Stimulated activated naive CD8-positive, alpha-beta T cell treated with anti-CD3 and anti-CD28 coated beads, Interleukin-15, Interleukin-2, amounts not matched to agents 100 ng/mL and 50 ng/mL, for 24 hours (primary cell): ENCODE measurements around the gene BROX.
A peak's percentile ranks its signal among the peaks of the same experiment; 100 is the strongest.
"Not testable (repeated sequence)": the region's sequence is repeated elsewhere in the genome, so short reads cannot be mapped to it uniquely, and the experiment has no call there.

ENCODE experiments used
- H3K27ac Mint-ChIP-seq: one replicate; pipeline ENCODE4 v1.8.0; 2021; ENCODE audit warnings: mild to moderate bottlenecking, mixed read lengths
- H3K27me3 Mint-ChIP-seq: one replicate; pipeline ENCODE4 v1.8.0; 2021; ENCODE audit warnings: mixed read lengths
- H3K36me3 Mint-ChIP-seq: one replicate; pipeline ENCODE4 v1.8.0; 2021; ENCODE audit warnings: low read depth, mixed read lengths
- H3K4me1 Mint-ChIP-seq: one replicate; pipeline ENCODE4 v1.8.0; 2021; ENCODE audit warnings: low read depth, mixed read lengths
- H3K4me3 Mint-ChIP-seq: one replicate; pipeline ENCODE4 v1.8.0; 2021; ENCODE audit warnings: mild to moderate bottlenecking, mixed read lengths
- H3K9me3 Mint-ChIP-seq: one replicate; pipeline ENCODE4 v1.8.0; 2021; ENCODE audit warnings: mixed read lengths

Gene BROX

DNA sequence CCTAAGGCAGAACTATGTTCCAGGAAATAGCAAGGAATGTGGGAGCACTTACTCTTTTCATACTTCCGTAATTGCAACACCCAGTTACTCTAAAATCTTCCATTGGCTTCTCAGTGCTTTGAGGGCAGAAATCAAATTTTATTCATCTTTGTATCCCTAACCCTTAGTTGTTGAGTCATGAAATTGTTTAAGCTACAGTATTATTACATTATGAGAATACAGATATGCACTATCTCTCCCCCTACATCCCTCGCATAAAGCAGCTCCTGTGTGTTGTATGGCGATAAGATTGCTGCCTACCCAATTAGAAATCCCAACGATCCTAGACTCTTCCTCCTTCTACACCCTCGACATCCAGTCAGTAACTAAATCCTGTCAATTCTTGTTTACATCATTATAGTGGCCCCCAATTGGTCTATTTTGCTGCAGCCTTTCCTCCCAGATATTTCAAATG, 2.6 kb upstream of the BROX start:
- peaks cover 49% of the 10 kb centered on the region for H3K36me3 Mint-ChIP-seq
- H3K4me1 Mint-ChIP-seq, result peaks cover 69% of the 10 kb centered on the region
- H3K9me3 Mint-ChIP-seq, result no peaks in the 10 kb centered on the region
- H3K27ac Mint-ChIP-seq, result no peak overlapping the region
- no peaks in the 10 kb centered on the region for H3K27me3 Mint-ChIP-seq
- peak overlapping the region; percentile 96 for H3K4me3 Mint-ChIP-seq

DNA sequence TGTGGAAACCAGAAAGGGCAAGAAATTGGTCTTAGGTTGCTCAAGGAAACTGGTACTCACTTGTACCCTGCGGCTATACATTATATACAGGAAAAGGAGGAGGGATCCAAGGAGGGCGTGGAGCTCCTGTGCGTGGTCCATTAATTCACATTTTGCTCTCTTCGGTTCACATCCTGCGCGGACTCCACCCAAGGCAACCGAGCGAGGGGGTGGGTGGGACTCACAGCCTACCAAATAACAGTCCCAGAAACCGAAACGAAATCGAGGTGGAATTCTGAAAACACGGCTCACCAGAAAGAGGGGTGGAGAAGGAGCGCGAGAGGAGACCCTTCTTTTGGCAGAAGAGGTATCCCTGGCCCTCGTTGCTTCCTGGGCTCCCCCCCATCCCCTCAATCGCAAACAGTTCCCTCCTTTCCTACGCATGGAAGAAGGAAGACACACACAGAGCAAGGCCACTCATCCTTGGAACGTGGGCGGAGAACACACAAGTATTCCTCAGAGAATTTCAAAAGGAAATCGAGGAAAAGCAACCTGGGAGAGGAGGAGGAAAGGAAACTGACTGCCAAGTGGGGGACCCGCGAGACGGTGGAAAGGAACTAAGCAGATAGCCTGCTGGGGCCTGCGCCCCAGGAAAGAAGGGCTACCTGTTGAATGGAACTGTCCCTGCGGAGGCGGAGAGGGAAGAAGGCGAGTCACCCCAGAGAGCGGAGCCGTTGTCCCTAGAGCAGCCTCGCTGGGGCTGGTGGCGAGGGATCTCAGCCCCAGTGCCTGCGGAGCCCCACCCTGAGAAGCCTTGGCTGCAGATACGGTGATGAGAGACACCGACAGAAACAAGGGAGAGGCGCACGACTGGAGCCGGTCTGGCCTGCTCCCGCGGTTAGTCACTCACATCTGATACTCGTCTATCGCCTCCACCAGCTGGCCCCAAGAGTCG, 778 bp upstream of the BROX start:
- H3K27me3 Mint-ChIP-seq, result no peaks in the 10 kb centered on the region
- peaks cover 42% of the 10 kb centered on the region for H3K36me3 Mint-ChIP-seq
- peak overlapping the region; percentile 96 for H3K4me3 Mint-ChIP-seq
- H3K27ac Mint-ChIP-seq, result peak overlapping the region; percentile 93
- peaks cover 61% of the 10 kb centered on the region for H3K4me1 Mint-ChIP-seq
- no peaks in the 10 kb centered on the region for H3K9me3 Mint-ChIP-seq

DNA sequence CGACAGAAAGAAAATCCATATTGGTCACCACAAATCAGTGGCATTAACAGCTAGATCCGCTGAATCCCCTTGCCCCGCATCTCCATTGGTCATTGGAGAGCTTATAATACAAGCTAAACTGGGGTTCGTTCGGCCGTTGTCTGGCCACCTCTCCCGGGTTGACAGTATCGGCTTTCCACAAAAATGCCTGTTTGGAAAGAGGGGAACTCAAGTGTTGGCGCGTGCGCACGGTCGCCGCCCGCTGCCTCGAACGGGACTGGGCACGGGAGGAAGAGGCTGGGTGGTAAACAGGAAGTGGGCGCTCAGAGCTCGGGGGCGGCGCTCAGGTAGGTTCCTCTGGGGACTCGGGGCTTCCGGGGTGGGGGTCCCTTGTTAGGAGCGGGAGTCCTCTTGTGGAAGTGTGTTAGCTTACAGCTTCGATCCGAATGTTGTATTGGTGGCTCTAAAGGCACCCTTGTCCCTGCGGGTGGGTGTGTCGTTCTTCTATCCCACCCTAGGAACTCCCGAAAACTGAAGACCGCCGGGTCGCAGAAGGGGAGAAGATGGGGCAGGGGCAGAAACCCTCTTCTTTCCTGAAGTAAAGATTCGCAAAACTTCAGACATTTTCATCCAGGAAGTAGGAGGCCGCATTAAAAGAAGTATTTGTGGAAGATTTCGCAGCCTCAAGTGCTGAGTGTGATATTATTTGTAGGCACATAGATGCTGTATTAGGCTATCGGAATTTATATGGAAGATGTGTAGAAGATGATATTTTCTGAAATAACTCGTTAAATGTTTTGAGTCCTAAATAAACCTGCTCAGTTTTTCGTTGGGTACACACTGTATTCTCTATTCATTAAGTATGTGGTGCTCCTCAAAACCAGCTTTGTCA, 962 bp downstream of the BROX start:
- Mint-ChIP-seq H3K9me3 (no peaks in the 10 kb centered on the region), H3K4me1 (peaks cover 57% of the 10 kb centered on the region), H3K4me3 (peak overlapping the region; percentile 96), H3K36me3 (peaks cover 49% of the 10 kb centered on the region), H3K27me3 (no peaks in the 10 kb centered on the region), H3K27ac (peak overlapping the region; percentile 99)

DNA sequence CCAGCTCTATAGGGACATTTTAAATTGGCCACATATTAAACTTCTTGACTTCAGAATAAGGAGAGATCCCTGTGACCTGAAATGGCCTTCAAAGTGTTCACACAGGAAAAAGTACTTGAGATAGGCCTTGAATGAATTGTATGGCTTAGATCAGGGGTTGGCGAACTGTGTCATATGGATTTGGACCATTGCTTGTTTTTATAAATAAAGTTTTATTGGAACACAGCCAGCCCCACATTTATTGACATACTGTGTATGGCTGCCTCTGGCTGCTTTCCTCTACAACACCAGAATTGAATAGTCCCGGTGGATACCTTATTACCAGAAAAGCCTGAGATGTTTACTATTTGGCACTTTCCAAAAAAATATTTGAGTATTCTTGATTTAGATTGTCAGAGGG, 4.0 kb downstream of the BROX start:
- Mint-ChIP-seq H3K27ac (no peak overlapping the region), H3K4me3 (no peak overlapping the region), H3K27me3 (no peaks in the 10 kb centered on the region), H3K36me3 (peaks cover 62% of the 10 kb centered on the region), H3K4me1 (peaks cover 30% of the 10 kb centered on the region), H3K9me3 (no peaks in the 10 kb centered on the region)

DNA sequence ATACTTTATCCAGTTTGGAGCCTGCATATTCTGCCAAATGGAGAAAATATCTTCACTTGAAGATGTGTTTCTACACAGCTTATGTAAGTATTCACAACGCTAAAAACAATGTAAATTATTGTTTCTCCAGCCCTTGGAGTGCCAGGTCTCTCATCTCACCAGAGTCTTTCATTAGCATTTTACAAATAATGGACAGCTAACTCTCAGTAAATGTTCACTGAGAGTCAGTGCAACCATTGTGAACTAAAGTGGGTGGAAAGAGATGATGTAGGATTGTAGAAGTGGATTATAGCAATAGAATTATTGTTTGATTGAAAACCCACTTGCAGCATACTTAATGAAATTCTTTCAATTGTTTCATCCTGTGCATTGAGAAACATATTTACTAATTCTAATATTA, 16.4 kb downstream of the BROX start:
- Mint-ChIP-seq H3K9me3 (no peaks in the 10 kb centered on the region), H3K4me3 (no peak overlapping the region), H3K36me3 (peaks cover 75% of the 10 kb centered on the region), H3K27ac (no peak overlapping the region), H3K4me1 (peaks cover 21% of the 10 kb centered on the region), H3K27me3 (no peaks in the 10 kb centered on the region)

DNA sequence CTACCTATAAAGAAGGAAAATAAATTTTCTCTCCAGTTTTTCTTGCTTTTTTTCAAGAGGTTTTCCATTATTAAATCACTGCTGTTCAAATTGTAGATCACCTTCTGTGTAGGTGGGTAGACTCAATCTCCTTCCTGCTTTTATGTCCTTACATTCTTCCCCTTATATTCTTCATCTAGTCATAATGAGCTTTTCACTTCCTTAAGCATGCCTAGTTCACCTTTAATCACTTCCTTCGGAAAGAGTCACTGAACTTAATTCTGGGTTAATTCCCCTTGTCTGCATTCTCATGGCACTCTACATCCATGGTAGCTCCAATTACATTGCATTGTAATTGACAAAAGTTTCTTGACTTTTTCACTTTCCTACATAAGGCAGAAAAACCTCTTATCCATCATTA, 18.5 kb downstream of the BROX start:
- peaks cover 21% of the 10 kb centered on the region for H3K4me1 Mint-ChIP-seq
- H3K27ac Mint-ChIP-seq, result no peak overlapping the region
- H3K36me3 Mint-ChIP-seq, result peaks cover 67% of the 10 kb centered on the region
- H3K27me3 Mint-ChIP-seq, result no peaks in the 10 kb centered on the region
- no peak overlapping the region for H3K4me3 Mint-ChIP-seq
- H3K9me3 Mint-ChIP-seq, result no peaks in the 10 kb centered on the region

DNA sequence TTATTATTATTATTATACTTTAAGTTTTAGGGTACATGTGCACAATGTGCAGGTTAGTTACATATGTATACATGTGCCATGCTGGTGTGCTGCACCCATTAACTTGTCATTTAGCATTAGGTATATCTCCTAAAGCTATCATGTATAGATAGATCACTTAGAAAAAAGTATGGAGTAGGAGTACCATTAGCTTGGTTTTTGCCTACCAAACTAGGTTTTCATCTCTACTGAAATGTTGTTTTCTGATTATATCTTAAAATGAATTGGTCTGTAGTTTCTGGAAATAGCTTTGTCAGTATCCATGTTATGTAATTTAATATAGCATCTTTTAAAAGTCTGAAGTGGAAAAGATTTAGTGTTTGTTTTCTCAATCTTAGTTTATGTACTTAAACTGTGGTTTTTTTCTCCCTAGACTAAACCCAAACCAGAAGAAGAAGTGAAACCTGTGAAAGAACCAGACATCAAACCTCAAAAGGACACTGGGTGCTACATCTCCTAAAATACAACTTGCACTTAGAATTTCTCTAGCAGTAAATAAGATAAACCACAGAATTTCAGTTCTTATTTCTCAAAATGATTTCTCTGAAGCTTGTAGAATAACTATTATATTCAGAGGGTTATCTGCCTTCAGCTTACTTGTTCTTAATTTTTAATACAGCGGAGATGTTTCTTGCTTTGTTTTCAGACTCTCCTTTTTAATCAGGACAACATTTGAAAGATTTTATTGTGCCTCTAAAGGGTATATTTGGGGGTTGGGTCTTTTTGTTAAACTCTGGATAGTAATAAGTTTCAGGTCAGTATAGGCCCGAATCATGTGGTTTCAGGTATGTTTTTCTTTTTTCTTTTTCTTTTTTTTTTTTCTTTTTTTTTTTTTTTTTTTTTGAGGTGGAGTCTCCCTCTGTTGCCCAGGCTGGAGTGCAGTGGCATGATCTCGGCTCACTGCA, 20.1 kb downstream of the BROX start:
- Mint-ChIP-seq H3K27ac (peak overlapping the region; percentile 53), H3K4me3 (no peak overlapping the region), H3K4me1 (peaks cover 21% of the 10 kb centered on the region)

DNA sequence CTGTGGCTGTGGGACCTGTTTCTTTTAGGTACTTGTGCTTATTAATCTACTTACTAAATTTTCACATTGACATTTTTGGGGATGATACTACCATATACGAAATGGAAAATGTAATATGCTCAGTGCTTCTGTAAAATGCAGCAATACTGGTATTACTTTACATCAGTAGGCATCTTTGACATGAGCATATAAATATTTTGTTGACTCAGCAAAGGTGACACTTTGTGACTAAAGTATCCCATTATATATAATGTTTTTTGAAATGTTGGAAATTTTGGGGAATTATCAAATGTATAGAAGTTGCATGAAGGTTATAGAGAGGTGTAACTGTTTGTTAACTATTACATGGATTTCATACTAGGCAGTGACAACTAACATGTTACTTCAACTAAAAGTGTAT, 22.4 kb downstream of the BROX start:
- Mint-ChIP-seq H3K4me1 (peaks cover 21% of the 10 kb centered on the region), H3K36me3 (peaks cover 43% of the 10 kb centered on the region), H3K27me3 (no peaks in the 10 kb centered on the region), H3K4me3 (no peak overlapping the region), H3K9me3 (no peaks in the 10 kb centered on the region), H3K27ac (no peak overlapping the region)

More for the DNA sequence above, 20.1 kb downstream of the BROX start:
- Mint-ChIP-seq H3K9me3 (no peaks in the 10 kb centered on the region), H3K36me3 (peaks cover 65% of the 10 kb centered on the region), H3K27me3 (no peaks in the 10 kb centered on the region)

DNA sequence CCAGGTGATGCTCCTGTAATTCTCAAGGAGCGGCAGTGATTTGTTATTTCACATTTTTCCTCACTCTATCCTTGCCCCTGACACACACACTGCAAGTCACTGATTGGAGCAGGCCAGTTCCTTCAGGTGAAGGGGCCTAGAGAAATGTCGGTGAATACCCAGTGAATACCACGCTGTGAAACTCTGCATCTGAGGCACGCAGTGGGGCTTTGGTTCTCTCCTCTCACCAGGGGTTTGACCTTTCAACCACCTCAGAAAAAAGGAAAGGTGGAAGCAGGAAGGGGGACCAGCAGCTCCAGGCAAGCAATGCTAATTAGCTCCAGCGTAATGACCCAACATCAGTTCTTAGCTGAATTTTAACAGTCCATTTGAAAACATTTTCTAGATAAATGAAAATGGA, 24.1 kb downstream of the BROX start:
- H3K4me1 Mint-ChIP-seq, result peaks cover 14% of the 10 kb centered on the region

DNA sequence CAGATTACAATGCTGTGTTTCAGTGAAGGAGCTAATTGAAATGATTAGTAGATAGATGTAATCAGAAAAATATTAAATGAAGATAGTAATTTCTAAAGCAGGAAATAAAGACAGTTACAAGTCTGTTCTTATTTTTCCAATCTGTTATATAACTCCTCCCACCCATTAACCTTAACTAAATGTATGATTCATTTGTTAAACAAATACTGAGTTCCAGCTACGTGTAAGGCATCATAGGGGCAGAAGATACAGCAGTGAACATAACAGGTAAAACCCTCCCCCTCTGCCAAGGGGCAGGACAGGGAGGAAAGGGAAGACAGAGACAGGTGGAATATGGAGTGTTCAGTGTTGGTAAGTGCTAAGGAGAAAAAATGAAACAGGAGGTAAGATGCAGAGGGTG, 24.6 kb downstream of the BROX start, which contains the start of gene FAM177B:
TSS of gene FAM177B (plus strand) at position 231 of the 400 bp plus-strand sequence. CDS start 9,344 bp downstream, outside the sequence.
- Mint-ChIP-seq H3K36me3 (peaks cover 22% of the 10 kb centered on the region), H3K27ac (no peak within 1 kb of the TSS), H3K4me3 (no peak within 1 kb of the TSS), H3K27me3 (no peaks in the 10 kb centered on the region), H3K9me3 (no peaks in the 10 kb centered on the region), H3K4me1 (peaks cover 13% of the 10 kb centered on the region)

More for the DNA sequence above, 24.1 kb downstream of the BROX start:
- Mint-ChIP-seq H3K9me3 (no peaks in the 10 kb centered on the region), H3K27ac (no peak overlapping the region), H3K27me3 (no peaks in the 10 kb centered on the region), H3K36me3 (peaks cover 26% of the 10 kb centered on the region), H3K4me3 (no peak overlapping the region)

DNA sequence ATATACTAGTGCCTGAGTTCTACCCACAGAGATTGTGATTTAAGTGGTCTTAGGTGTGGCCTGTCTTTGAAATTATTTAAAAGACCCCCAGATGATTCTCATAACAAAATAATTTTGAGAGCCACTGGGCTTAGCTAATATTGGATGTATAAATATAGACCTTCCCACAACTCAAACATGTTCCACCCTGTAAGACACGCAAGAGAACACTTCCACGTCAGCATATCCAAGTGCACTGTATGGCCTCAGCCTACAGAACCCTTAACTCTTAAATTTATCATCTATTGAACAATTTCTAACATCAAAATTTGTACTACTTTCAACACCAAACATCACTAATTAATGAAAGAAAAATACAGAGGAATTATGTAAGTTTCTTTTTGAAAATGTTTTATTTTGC, 27.1 kb downstream of the BROX start:
- H3K4me1 Mint-ChIP-seq, result peaks cover 3% of the 10 kb centered on the region
- no peaks in the 10 kb centered on the region for H3K27me3 Mint-ChIP-seq
- H3K9me3 Mint-ChIP-seq, result no peaks in the 10 kb centered on the region
- no peak overlapping the region for H3K27ac Mint-ChIP-seq
- H3K36me3 Mint-ChIP-seq, result peaks cover 2% of the 10 kb centered on the region
- H3K4me3 Mint-ChIP-seq, result no peak overlapping the region

DNA sequence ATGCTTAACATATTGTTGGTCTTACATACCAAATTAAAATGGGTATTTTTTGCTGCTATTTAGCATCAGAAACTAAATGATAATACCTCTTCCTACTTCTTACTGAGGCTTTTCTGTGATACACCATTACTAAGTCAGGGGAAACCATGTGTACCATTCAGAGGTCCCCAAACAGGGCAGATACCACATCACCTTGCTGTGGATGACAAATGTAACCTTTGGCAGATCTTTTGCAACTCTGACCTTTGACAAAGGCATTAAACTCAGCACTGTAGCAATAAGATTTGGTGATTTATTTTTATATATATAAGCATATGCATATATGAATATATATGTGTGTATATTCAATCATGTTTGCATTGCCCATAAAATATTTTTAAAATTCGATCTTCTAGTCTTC, 27.6 kb downstream of the BROX start:
- no peak overlapping the region for H3K27ac Mint-ChIP-seq
- H3K4me1 Mint-ChIP-seq, result peaks cover 3% of the 10 kb centered on the region
- H3K36me3 Mint-ChIP-seq, result no peaks in the 10 kb centered on the region
- H3K27me3 Mint-ChIP-seq, result no peaks in the 10 kb centered on the region
- H3K4me3 Mint-ChIP-seq, result no peak overlapping the region
- H3K9me3 Mint-ChIP-seq, result no peaks in the 10 kb centered on the region

DNA sequence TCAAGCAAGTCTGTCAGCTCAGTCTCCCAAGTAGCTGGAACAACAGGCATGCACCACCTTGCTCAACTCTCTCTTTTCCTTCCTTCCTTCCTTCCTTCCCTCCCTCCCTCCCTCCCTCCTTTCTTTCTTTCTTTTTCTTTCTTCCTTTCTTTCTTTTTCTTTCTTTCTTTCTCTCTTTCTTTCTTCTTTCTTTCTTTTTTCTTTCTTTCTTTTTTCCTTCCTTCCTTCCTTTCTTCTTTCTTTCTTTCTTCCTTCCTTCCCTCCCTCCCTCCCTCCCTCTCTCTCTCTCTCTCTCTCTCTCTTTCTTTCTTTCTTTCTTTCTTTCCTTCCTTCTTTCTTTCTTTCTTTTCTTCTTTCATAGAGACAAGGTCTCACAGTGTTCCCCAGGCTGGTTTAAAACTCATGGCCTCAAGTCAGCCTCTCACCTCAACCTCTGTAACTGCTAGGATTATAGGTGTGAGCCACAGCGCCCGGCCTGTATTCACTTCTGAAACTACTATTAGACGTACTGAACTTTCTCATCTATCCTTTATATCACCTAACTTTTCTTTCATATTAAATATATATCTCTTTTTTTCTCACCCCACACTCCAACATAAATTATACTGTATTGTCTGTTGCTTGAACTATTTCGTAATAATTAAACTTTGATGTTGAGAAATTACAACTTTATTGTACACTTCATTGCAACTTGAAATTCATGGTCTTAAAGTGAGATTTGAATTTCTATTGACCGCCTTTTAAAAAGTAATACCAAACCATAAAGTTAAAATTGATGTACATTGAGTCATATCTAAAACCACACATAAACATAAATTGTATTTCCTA, 29.5 kb downstream of the BROX start:
- H3K36me3 Mint-ChIP-seq, H3K9me3 Mint-ChIP-seq, H3K27me3 Mint-ChIP-seq, H3K4me3 Mint-ChIP-seq, H3K4me1 Mint-ChIP-seq: not testable (repeated sequence)
- peak overlapping the region; percentile 73 for H3K27ac Mint-ChIP-seq
